GM19455 (cell line): Measurements from ENCODE around the gene ADAMTS6.
"Not testable (repeated sequence)": the region's sequence is repeated elsewhere in the genome, so short reads cannot be mapped to it uniquely, and the experiment has no call there.

ENCODE experiments used
- ATAC-seq: cut with Tn5 transposase; IDR thresholded peaks from one replicate; pipeline ENCODE4 v1.9.1; 2021; ENCODE audit not compliant: unreplicated experiment

ADAMTS6 gene

GRCh38 chr5:65468633-65469032 is 13.1 kb downstream of the ADAMTS6 start:
- no peak for ATAC-seq

GRCh38 chr5:65462139-65462705 is 19.5 kb downstream of the ADAMTS6 start:
- no peak for ATAC-seq

- ATAC-seq: no peak
Measured at GRCh38 chr5:65461490-65461889, 20.2 kb downstream of the ADAMTS6 start.

GRCh38 chr5:65459995-65460394 is 21.7 kb downstream of the ADAMTS6 start:
- no peak for ATAC-seq

GRCh38 chr5:65455064-65455463 is 26.7 kb downstream of the ADAMTS6 start:
- no peak for ATAC-seq

- ATAC-seq: no peak
Measured at GRCh38 chr5:65451436-65451835, 30.3 kb downstream of the ADAMTS6 start.

GRCh38 chr5:65446682-65447081 is 35.0 kb downstream of the ADAMTS6 start:
- no peak for ATAC-seq

- no peak for ATAC-seq
Measured at GRCh38 chr5:65441800-65442199, 39.9 kb downstream of the ADAMTS6 start.

GRCh38 chr5:65440456-65440855 is 41.3 kb downstream of the ADAMTS6 start:
- ATAC-seq: no peak

GRCh38 chr5:65434122-65434521 is 47.6 kb downstream of the ADAMTS6 start:
- ATAC-seq: no peak

GRCh38 chr5:65426656-65427055 is 55.1 kb downstream of the ADAMTS6 start:
- no peak for ATAC-seq

- ATAC-seq: no peak
Measured at GRCh38 chr5:65423623-65424022, 58.1 kb downstream of the ADAMTS6 start.

GRCh38 chr5:65418661-65419060 is 63.1 kb downstream of the ADAMTS6 start:
- ATAC-seq: no peak

- no peak for ATAC-seq
Measured at GRCh38 chr5:65413822-65414221, 67.9 kb downstream of the ADAMTS6 start.

GRCh38 chr5:65412842-65413241 is 68.9 kb downstream of the ADAMTS6 start:
- no peak for ATAC-seq

GRCh38 chr5:65411356-65411755 is 70.4 kb downstream of the ADAMTS6 start:
- no peak for ATAC-seq

- ATAC-seq: no peak
Measured at GRCh38 chr5:65395526-65396155, 86.1 kb downstream of the ADAMTS6 start.

GRCh38 chr5:65394087-65394486 is 87.6 kb downstream of the ADAMTS6 start:
- no peak for ATAC-seq

- ATAC-seq: no peak
Measured at GRCh38 chr5:65391591-65391990, 90.1 kb downstream of the ADAMTS6 start.

- no peak for ATAC-seq
Measured at GRCh38 chr5:65390208-65390607, 91.5 kb downstream of the ADAMTS6 start.

GRCh38 chr5:65383859-65384258 is 97.9 kb downstream of the ADAMTS6 start:
- ATAC-seq: no peak

GRCh38 chr5:65382582-65382981 is 99.1 kb downstream of the ADAMTS6 start:
- ATAC-seq: no peak

- not testable (repeated sequence) for ATAC-seq
Measured at GRCh38 chr5:65370505-65370904, 111.2 kb downstream of the ADAMTS6 start.
